ENCODE results near the gene PPFIA3. TPM values are rescaled to one million over a fixed set of nuclear protein-coding genes. Genes with fewer than 3 reads are reported as not detected.
"Not testable (repeated sequence)": the region's sequence is repeated elsewhere in the genome, so short reads cannot be mapped to it uniquely, and the experiment has no call there.

PPFIA3 gene
- total RNA-seq, 1 experiment from 2014 or later = 3.6 TPM

GRCh38 chr19:49123285-49123684, 3.9 kb downstream of the PPFIA3 start:
- H3K4me3 ChIP-seq; H3K27me3 ChIP-seq (replicated peaks); DNase-seq (ENCODE audit: low read depth in 1 of 2, low spot score in 2 of 2); H3K36me3 ChIP-seq; H3K27ac ChIP-seq; H3K9me3 ChIP-seq (replicated peaks): not testable (repeated sequence)
- H3K4me1 ChIP-seq (replicated peaks) = peaks cover 20% of the 10 kb centered on the region

DNA sequence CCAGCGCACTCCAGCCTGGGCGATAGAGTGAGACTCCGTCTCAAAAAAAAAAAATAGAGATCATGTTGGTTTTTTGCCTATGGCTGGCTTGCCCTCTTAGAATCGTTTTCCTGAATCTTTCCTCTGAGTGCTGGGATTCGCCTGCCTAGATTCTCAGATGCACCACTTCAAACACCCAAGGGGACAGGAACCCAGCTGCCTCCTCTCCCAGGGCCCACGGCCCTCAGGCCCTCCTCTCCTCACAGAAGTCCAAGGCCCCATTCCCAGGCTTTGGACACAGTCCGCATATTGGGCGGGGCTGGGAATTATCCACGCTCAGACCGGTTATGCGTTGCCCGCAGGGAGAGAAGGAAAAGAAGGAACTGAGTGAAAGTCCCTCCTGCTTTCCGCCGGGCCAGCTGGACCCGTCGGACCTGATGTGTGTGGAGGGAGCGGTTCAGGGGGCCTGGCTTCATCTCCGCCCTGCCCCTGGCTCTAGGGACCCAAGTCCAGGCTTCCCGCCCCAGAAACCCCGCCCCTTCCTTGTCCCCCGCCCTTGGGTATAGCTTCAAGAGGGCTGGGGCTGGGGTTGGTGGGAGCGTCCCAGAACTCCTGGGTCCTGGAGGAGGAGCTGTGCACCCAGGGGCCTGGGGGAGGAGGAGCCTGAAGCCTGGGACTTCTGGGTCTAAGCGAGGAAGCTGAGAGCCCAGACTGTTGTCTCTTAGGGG, 5.8 kb downstream of the PPFIA3 start:
- Histone ChIP-seq H3K4me3 (no peak overlapping the region), H3K9me3 (replicated peaks) (no peaks in the 10 kb centered on the region), H3K27me3 (replicated peaks) (peaks cover 3% of the 10 kb centered on the region), H3K4me1 (replicated peaks) (peaks cover 11% of the 10 kb centered on the region), H3K27ac (no peak overlapping the region), H3K36me3 (no peaks in the 10 kb centered on the region)
- DNase-seq (ENCODE audit: low read depth in 1 of 2, low spot score in 2 of 2) = no peak

GRCh38 chr19:49126575-49126974, 7.2 kb downstream of the PPFIA3 start:
- Histone ChIP-seq H3K4me3 (no peak overlapping the region), H3K27me3 (replicated peaks) (no peaks in the 10 kb centered on the region; the same call in 1 of the 2 replicates), H3K9me3 (replicated peaks) (no peaks in the 10 kb centered on the region), H3K27ac (no peak overlapping the region), H3K4me1 (replicated peaks) (peaks cover 8% of the 10 kb centered on the region), H3K36me3 (no peaks in the 10 kb centered on the region)
- DNase-seq (ENCODE audit: low read depth in 1 of 2, low spot score in 2 of 2) = no peak

DNA sequence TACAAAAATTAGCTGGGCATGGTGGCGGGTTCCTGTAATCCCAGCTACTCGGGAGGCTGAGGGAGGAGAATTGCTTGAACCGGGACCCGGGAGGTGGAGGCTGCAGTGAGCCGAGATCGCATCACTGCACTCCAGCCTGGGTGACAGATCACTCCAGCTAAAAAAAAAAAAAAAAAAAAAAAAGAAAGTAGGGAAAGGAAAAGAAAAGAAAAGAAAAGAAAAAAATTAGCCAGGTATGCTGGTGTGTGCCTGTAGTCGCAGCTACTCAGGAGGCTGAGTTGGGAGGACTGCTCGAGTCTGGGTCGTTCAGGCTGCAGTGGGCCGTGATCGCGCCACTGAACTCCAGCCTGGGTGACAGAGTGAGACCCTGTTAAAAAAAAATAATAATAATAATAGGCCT, 7.9 kb downstream of the PPFIA3 start:
- not testable (repeated sequence) for DNase-seq (ENCODE audit: low read depth in 1 of 2, low spot score in 2 of 2); H3K27ac ChIP-seq; H3K9me3 ChIP-seq (replicated peaks); H3K36me3 ChIP-seq; H3K27me3 ChIP-seq (replicated peaks); H3K4me3 ChIP-seq; H3K4me1 ChIP-seq (replicated peaks)

DNA sequence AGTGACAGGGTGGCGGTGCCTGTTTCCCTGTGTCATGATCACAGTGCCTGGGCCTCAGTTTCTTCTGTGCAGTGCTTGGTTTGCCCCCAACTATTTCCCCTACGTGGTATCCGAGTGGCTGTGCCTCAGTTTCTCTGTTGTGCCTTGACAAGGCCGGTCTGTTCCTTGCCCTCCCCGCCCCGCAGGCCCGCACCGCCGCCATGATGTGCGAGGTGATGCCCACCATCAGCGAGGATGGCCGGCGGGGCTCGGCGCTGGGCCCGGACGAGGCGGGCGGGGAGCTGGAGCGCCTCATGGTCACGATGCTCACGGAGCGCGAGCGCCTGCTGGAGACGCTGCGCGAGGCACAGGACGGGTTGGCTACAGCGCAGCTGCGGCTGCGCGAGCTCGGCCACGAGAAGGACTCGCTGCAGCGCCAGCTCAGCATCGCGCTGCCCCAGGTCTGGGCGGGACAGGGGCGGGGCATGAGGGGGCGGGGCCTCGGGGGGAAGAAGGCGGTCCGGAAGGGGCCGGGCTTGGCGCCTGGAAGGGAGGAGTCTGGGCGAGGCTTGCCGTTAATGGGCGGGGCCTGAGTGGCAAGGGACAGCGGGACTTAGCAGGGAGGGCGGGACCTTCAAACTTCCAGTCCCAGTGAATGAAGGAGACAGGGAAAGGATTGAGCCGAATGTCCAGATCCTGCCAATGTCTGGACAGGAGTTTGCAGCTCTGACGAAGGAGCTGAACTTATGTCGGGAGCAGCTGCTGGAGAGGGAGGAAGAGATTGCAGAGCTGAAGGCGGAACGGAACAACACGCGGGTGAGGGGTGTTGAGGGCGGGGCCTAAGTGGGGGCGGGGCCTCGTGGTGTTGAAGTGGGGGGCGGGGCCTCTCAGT, 8.6 kb downstream of the PPFIA3 start:
- no peak overlapping the region for H3K27ac ChIP-seq
- no peaks in the 10 kb centered on the region; the same call in 1 of the 2 replicates for H3K27me3 ChIP-seq (replicated peaks)

DNA sequence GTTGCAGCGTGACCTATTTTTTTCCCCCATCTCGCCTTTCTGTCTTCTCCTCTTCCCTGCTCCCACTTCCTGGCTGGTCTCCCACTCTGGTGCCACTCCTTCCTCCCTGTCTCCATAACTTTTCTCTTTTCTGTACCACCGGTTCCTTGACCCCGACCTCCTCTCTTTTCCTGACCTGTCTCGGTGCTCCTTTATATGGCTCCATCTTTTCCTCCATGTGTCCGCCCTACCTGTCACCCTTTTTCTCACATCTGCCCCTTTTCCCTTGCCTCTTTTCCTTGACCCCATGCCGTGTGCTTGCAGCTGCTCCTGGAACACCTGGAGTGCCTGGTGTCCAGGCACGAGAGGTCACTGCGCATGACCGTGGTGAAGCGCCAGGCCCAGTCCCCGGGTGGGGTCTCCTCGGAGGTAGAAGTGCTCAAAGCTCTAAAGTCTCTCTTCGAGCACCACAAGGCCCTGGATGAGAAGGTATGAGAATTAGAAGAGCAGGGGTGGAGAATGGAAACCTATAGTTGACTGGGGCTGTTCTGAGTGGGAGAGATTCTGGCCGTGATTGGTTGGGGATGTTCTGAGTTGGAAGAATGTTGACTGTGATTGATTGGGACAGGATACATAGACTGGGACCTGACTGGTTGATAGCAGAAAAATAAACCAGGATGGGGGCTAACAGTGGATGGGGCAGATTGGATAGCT, 9.3 kb downstream of the PPFIA3 start:
- Histone ChIP-seq H3K4me3 (peak overlapping the region; percentile 31), H3K36me3 (no peaks in the 10 kb centered on the region)

More for the DNA sequence above, 8.6 kb downstream of the PPFIA3 start:
- DNase-seq (ENCODE audit: low read depth in 1 of 2, low spot score in 2 of 2) = peak; percentile 92 to 98
- H3K36me3 ChIP-seq = no peaks in the 10 kb centered on the region
- H3K4me1 ChIP-seq (replicated peaks) = peaks cover 8% of the 10 kb centered on the region
- peak overlapping the region; percentile 31 for H3K4me3 ChIP-seq
- no peaks in the 10 kb centered on the region for H3K9me3 ChIP-seq (replicated peaks)

GRCh38 chr19:49129238-49129583, 9.9 kb downstream of the PPFIA3 start:
- no peak for DNase-seq (ENCODE audit: low read depth in 1 of 2, low spot score in 2 of 2)
- no peaks in the 10 kb centered on the region for H3K36me3 ChIP-seq
- H3K9me3 ChIP-seq (replicated peaks) = no peaks in the 10 kb centered on the region
- no peak overlapping the region for H3K27ac ChIP-seq
- no peak overlapping the region for H3K4me3 ChIP-seq
- peaks cover 8% of the 10 kb centered on the region for H3K4me1 ChIP-seq (replicated peaks)
- H3K27me3 ChIP-seq (replicated peaks) = no peaks in the 10 kb centered on the region; the same call in 1 of the 2 replicates

More for the DNA sequence above, 9.3 kb downstream of the PPFIA3 start:
- H3K4me1 ChIP-seq (replicated peaks) = peaks cover 8% of the 10 kb centered on the region
- no peak for DNase-seq (ENCODE audit: low read depth in 1 of 2, low spot score in 2 of 2)
- no peak overlapping the region for H3K27ac ChIP-seq
- H3K9me3 ChIP-seq (replicated peaks) = no peaks in the 10 kb centered on the region
- no peaks in the 10 kb centered on the region; the same call in 1 of the 2 replicates for H3K27me3 ChIP-seq (replicated peaks)

DNA sequence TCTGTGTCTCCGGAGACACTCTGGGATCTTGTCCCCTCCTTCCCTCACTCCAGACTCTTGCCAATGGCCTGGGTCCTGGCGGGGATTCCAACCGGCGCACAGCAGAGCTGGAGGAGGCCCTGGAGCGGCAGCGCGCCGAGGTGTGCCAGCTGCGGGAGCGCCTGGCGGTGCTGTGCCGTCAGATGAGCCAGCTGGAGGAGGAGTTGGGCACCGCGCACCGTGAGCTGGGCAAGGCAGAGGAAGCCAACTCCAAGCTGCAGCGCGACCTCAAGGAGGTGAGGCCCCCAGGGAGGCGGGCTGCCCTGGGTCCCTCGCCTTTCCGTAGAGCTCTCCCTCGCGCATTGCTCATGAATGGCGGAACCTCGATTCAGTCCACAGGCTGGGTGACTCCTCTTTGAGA, 11.0 kb downstream of the PPFIA3 start:
- no peak for DNase-seq (ENCODE audit: low read depth in 1 of 2, low spot score in 2 of 2)
- no peak overlapping the region for H3K27ac ChIP-seq
- H3K27me3 ChIP-seq (replicated peaks) = no peaks in the 10 kb centered on the region
- H3K36me3 ChIP-seq = no peaks in the 10 kb centered on the region
- H3K4me1 ChIP-seq (replicated peaks) = peaks cover 8% of the 10 kb centered on the region
- no peak overlapping the region for H3K4me3 ChIP-seq
- H3K9me3 ChIP-seq (replicated peaks) = no peaks in the 10 kb centered on the region

- Histone ChIP-seq H3K9me3 (replicated peaks) (no peaks in the 10 kb centered on the region), H3K27me3 (replicated peaks) (no peaks in the 10 kb centered on the region), H3K4me3 (no peak overlapping the region), H3K4me1 (replicated peaks) (peaks cover 4% of the 10 kb centered on the region), H3K27ac (no peak overlapping the region), H3K36me3 (no peaks in the 10 kb centered on the region)
- no peak for DNase-seq (ENCODE audit: low read depth in 1 of 2, low spot score in 2 of 2)
Measured at GRCh38 chr19:49132974-49133609, 13.7 kb downstream of the PPFIA3 start.

- Histone ChIP-seq H3K27ac (no peak overlapping the region), H3K27me3 (replicated peaks) (no peaks in the 10 kb centered on the region), H3K36me3 (no peaks in the 10 kb centered on the region), H3K4me3 (no peak overlapping the region), H3K9me3 (replicated peaks) (no peaks in the 10 kb centered on the region), H3K4me1 (replicated peaks) (peaks cover under 1% of the 10 kb centered on the region; the same call in 1 of the 2 replicates)
- no peak for DNase-seq (ENCODE audit: low read depth in 1 of 2, low spot score in 2 of 2)
Measured at GRCh38 chr19:49133621-49134454, 14.5 kb downstream of the PPFIA3 start.

- Histone ChIP-seq H3K27me3 (replicated peaks) (no peaks in the 10 kb centered on the region), H3K4me3 (no peak overlapping the region), H3K4me1 (replicated peaks) (no peaks in the 10 kb centered on the region), H3K27ac (no peak overlapping the region), H3K9me3 (replicated peaks) (no peaks in the 10 kb centered on the region), H3K36me3 (no peaks in the 10 kb centered on the region)
- no peak for DNase-seq (ENCODE audit: low read depth in 1 of 2, low spot score in 2 of 2)
Measured at GRCh38 chr19:49135686-49136085, 16.3 kb downstream of the PPFIA3 start.

DNA sequence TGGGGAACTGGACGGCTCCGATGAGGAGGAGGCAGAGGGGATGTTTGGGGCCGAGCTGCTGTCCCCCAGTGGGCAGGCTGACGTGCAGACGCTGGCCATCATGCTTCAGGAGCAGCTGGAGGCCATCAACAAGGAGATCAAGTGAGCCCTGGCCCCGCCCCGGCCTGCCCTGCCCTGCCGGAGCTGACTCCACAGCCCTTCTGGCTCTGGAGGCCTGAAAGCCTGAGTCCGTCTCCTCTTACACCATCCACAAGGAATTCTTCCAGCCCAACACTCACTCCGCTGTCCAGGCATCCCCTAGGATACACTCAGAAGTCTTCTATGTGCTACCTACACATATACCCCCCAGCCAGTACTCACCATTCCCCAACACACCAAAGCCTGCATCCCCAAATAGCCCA, 17.4 kb downstream of the PPFIA3 start:
- Histone ChIP-seq H3K4me1 (replicated peaks) (no peaks in the 10 kb centered on the region), H3K27ac (no peak overlapping the region), H3K36me3 (no peaks in the 10 kb centered on the region), H3K4me3 (no peak overlapping the region), H3K9me3 (replicated peaks) (no peaks in the 10 kb centered on the region), H3K27me3 (replicated peaks) (no peaks in the 10 kb centered on the region)
- no peak for DNase-seq (ENCODE audit: low read depth in 1 of 2, low spot score in 2 of 2)

GRCh38 chr19:49140951-49141350, 21.6 kb downstream of the PPFIA3 start:
- DNase-seq (ENCODE audit: low read depth in 1 of 2, low spot score in 2 of 2) = no peak
- Histone ChIP-seq H3K27me3 (replicated peaks) (no peaks in the 10 kb centered on the region), H3K9me3 (replicated peaks) (no peaks in the 10 kb centered on the region)

More at GRCh38 chr19:49140951-49141350, 21.6 kb downstream of the PPFIA3 start:
- no peaks in the 10 kb centered on the region for H3K36me3 ChIP-seq
- no peak overlapping the region for H3K4me3 ChIP-seq
- H3K4me1 ChIP-seq (replicated peaks) = peaks cover 12% of the 10 kb centered on the region
- H3K27ac ChIP-seq = no peak overlapping the region

Data from SJSA1 (cell line).